Measurements from ENCODE around the gene CCNQ. TPM values are rescaled to one million over a fixed set of nuclear protein-coding genes. Genes with fewer than 3 reads are reported as not detected.

The CCNQ gene
- total RNA-seq, 1 experiment from 2014 or later, result 33.9 TPM

DNA sequence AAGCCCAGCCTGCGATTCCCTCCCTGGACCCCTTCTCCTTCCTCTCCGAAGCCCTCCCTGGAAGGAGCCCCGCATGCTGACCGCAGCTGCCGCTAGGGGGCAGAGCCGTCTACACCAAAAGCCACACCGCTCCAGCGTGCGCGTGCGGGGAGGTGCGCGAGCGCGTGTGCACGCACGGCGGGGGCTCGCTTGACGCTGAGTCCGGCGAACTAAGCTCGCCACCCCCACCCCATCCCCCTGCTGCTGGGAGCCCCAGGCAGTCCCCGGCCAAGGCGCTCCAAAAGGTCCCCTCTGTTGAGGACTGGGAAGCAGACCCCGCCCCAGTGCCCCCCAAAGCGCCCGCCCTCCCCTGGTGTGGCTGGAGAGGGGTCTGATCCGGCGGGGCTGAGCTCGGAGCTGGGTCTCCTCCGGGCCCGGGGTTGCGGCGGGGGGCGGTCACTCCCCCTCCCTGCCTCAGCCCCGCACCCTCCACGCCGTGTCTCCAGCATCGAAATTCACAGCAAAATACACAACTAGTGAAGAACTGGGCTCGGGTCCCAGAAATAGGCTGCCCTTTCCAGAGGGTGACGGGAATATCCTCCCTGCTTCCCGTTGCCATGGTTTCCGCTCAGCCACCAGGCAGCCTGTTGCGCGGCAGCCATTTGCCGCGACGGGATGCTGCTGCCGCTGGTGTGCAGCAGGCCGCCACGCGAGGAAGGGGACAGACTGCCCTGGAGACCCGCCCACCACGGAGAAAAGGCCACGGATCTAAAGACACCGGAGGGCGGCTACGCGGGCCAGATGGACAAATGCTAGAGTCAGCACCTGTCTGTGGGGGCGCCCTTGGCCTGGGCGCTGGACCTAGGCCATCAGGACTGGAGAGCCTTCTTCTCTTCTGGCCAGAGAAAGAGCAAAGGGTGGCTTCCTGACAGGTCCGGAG lies 11.2 kb upstream of the CCNQ start:
- ChIA-PET CTCF (interaction anchor here (0.6 to 1.9 kb wide), 4 partner anchors 11 to 65 kb away, joined by 3 to 8 read pairs (median 4); partner anchors contain the start of gene CCNQ), POLR2A (ENCODE audit: unreplicated experiment) (no interaction called here)
- BruUV-seq (replicated peaks), result no TSS peak

DNA sequence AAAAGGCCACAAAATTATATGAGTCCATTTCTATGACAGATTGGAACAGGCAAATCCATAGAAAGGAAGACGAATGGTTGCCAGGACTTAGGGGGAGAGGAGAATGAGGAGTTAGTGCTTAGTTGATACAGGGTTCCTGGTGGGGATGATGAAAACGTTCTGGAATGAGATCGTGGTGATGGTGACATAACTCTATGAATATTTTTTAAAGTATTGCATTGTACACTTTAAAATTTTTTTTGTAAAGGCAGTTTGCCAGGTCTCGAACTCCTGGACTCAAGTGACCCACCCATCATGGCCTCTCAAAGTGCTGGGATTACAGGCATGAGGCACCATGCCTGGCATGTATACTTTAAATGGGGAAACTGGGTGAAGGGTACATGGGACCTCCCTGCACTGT lies 9.9 kb upstream of the CCNQ start:
- POLR2A ChIA-PET (ENCODE audit: unreplicated experiment), result interaction anchor here (0.6 kb wide), 1 partner anchor 15 kb away, joined by 3 read pairs; no protein-coding TSS in a partner anchor
- H3K4me3 ChIP-seq, result no peak overlapping the region
- no peak overlapping the region for H3K4me2 ChIP-seq
- no peaks in the 10 kb centered on the region for H3K4me1 ChIP-seq (replicated peaks; ENCODE audit: insufficient read depth)
- no peaks in the 10 kb centered on the region for H3K9me2 ChIP-seq (ENCODE audit: insufficient read depth)
- DNase-seq, result no peak
- peaks cover 59% of the 10 kb centered on the region for H3K27me3 ChIP-seq (ENCODE audit: insufficient read depth, low read depth)
- H2AFZ ChIP-seq, result no peak overlapping the region
- no peaks in the 10 kb centered on the region for H3K9me3 ChIP-seq (ENCODE audit: insufficient read depth, low read depth)
- H3F3A ChIP-seq (ENCODE audit: insufficient read depth, low read depth), result no peaks in the 10 kb centered on the region
- TF ChIP-seq, protein P1, sequence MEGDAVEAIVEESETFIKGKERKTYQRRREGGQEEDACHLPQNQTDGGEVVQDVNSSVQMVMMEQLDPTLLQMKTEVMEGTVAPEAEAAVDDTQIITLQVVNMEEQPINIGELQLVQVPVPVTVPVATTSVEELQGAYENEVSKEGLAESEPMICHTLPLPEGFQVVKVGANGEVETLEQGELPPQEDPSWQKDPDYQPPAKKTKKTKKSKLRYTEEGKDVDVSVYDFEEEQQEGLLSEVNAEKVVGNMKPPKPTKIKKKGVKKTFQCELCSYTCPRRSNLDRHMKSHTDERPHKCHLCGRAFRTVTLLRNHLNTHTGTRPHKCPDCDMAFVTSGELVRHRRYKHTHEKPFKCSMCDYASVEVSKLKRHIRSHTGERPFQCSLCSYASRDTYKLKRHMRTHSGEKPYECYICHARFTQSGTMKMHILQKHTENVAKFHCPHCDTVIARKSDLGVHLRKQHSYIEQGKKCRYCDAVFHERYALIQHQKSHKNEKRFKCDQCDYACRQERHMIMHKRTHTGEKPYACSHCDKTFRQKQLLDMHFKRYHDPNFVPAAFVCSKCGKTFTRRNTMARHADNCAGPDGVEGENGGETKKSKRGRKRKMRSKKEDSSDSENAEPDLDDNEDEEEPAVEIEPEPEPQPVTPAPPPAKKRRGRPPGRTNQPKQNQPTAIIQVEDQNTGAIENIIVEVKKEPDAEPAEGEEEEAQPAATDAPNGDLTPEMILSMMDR (conservative IDR thresholded peaks at IDR 0.05), result no peak
- TF ChIP-seq EZH2 (IDR thresholded peaks at IDR 0.05; ENCODE audit: low read depth), result no peak
- no peaks in the 10 kb centered on the region for H3K79me2 ChIP-seq (ENCODE audit: low read depth)
- intact Hi-C loops (cut with micrococcal nuclease; ENCODE audit: unreplicated experiment), result loop anchor here (5.0 kb wide), 1 partner anchor 98 kb away; no protein-coding TSS in a partner anchor
- BruUV-seq (replicated peaks), result no TSS peak
- CTCF ChIA-PET, result interaction anchor here (1.1 to 1.9 kb wide), 2 partner anchors 10 to 59 kb away, joined by 3 to 6 read pairs; partner anchors contain the start of gene CCNQ
- H3K27ac ChIP-seq, result no peak overlapping the region
- no peaks in the 10 kb centered on the region for H4K20me1 ChIP-seq (ENCODE audit: insufficient read depth)
- H3K36me3 ChIP-seq (ENCODE audit: low read depth), result no peaks in the 10 kb centered on the region

More for the DNA sequence above, 11.2 kb upstream of the CCNQ start:
- no peak overlapping the region for H3K27ac ChIP-seq
- H3F3A ChIP-seq (ENCODE audit: insufficient read depth, low read depth), result no peaks in the 10 kb centered on the region
- H3K9me3 ChIP-seq (ENCODE audit: insufficient read depth, low read depth), result no peaks in the 10 kb centered on the region
- H3K4me3 ChIP-seq, result no peak overlapping the region
- DNase-seq, result peak in 1 of 2 experiments; percentile 74
- H2AFZ ChIP-seq, result no peak overlapping the region
- H3K4me1 ChIP-seq (replicated peaks; ENCODE audit: insufficient read depth), result no peaks in the 10 kb centered on the region
- no peak overlapping the region for H3K4me2 ChIP-seq
- intact Hi-C loops (cut with micrococcal nuclease; ENCODE audit: unreplicated experiment), result loop anchor here (1.0 to 5.0 kb wide), 3 partner anchors 37 to 97 kb away; partner anchors contain the start of gene DUSP9
- peaks cover 73% of the 10 kb centered on the region for H3K27me3 ChIP-seq (ENCODE audit: insufficient read depth, low read depth)
- H4K20me1 ChIP-seq (ENCODE audit: insufficient read depth), result no peaks in the 10 kb centered on the region
- TF ChIP-seq, protein P1 (conservative IDR thresholded peaks at IDR 0.05), result peak; percentile 64
- no peak for TF ChIP-seq EZH2 (IDR thresholded peaks at IDR 0.05; ENCODE audit: low read depth)
- no peaks in the 10 kb centered on the region for H3K36me3 ChIP-seq (ENCODE audit: low read depth)
- H3K79me2 ChIP-seq (ENCODE audit: low read depth), result no peaks in the 10 kb centered on the region
- no peaks in the 10 kb centered on the region for H3K9me2 ChIP-seq (ENCODE audit: insufficient read depth)

DNA sequence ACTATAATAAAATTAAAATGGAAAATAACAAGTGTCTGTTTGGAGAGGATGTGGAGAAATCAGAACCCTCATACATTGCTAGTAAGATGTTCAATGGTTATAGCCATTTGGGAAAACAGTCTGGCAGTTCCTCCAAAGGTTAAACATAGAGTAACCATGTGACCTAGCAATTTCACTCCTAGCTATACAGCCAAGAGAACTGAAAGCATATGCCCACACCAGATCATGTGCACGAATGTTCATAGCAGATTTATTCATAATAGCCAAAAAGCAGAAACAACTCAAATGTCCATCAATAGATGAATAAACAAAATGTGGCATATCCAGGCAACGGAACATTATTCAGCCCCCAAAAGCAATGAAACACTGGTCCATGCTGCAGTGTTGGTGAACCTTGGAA lies 9.4 kb upstream of the CCNQ start:
- Histone ChIP-seq H3K9me2 (ENCODE audit: insufficient read depth) (no peaks in the 10 kb centered on the region), H3K36me3 (ENCODE audit: low read depth) (no peaks in the 10 kb centered on the region), H2AFZ (no peak overlapping the region), H3K4me2 (no peak overlapping the region), H3K4me3 (no peak overlapping the region), H3F3A (ENCODE audit: insufficient read depth, low read depth) (no peaks in the 10 kb centered on the region), H3K79me2 (ENCODE audit: low read depth) (no peaks in the 10 kb centered on the region), H3K4me1 (replicated peaks; ENCODE audit: insufficient read depth) (no peaks in the 10 kb centered on the region), H3K27me3 (ENCODE audit: insufficient read depth, low read depth) (peaks cover 55% of the 10 kb centered on the region), H4K20me1 (ENCODE audit: insufficient read depth) (no peaks in the 10 kb centered on the region), H3K9me3 (ENCODE audit: insufficient read depth, low read depth) (no peaks in the 10 kb centered on the region), H3K27ac (no peak overlapping the region)
- TF ChIP-seq, protein P1 (conservative IDR thresholded peaks at IDR 0.05), result no peak
- no peak for TF ChIP-seq EZH2 (IDR thresholded peaks at IDR 0.05; ENCODE audit: low read depth)
- ChIA-PET POLR2A (ENCODE audit: unreplicated experiment) (no interaction called here), CTCF (interaction anchor here (1.9 kb wide), 1 partner anchor 59 kb away, joined by 6 read pairs; no protein-coding TSS in a partner anchor)
- DNase-seq, result no peak
- intact Hi-C loops (cut with micrococcal nuclease; ENCODE audit: unreplicated experiment), result loop anchor here (5.0 kb wide), 1 partner anchor 99 kb away; no protein-coding TSS in a partner anchor
- no TSS peak for BruUV-seq (replicated peaks)
